ENCODE measurements around the gene TMEM81. TPM values are rescaled to one million over a fixed set of nuclear protein-coding genes. Genes with fewer than 3 reads are reported as not detected.

The TMEM81 gene
- total RNA-seq, 1 donor from 2014 or later = 3.1 TPM

DNA sequence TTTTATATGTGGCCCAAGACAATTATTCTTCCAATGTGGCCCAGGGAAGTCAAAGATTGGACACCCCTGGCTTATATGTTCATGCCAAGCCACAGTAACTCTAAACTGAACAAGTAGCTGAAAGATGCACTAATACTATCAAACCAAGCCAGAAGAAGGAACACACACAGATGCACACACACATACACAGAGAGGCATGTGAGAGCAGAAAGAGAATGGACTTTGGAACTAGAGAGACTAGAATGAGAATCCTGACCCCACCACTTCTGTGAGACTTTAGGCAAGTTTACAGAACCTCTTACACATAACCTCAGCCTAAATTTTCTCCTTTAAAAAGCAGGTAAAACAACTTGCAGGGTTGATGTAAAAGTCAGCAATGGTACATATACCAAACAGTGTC lies 11.2 kb upstream of the TMEM81 start:
- DNase-seq = no peak
- Histone ChIP-seq H3K9me3 (replicated peaks) (no peaks in the 10 kb centered on the region), H3K36me3 (peaks cover 97% of the 10 kb centered on the region), H3K4me1 (no peaks in the 10 kb centered on the region), H3K27ac (replicated peaks) (no peak overlapping the region), H3K27me3 (ENCODE audit: low read depth) (no peaks in the 10 kb centered on the region), H3K4me3 (no peak overlapping the region)
- intact Hi-C loops (cut with micrococcal nuclease) = no loop called here
- TF ChIP-seq, protein P1, sequence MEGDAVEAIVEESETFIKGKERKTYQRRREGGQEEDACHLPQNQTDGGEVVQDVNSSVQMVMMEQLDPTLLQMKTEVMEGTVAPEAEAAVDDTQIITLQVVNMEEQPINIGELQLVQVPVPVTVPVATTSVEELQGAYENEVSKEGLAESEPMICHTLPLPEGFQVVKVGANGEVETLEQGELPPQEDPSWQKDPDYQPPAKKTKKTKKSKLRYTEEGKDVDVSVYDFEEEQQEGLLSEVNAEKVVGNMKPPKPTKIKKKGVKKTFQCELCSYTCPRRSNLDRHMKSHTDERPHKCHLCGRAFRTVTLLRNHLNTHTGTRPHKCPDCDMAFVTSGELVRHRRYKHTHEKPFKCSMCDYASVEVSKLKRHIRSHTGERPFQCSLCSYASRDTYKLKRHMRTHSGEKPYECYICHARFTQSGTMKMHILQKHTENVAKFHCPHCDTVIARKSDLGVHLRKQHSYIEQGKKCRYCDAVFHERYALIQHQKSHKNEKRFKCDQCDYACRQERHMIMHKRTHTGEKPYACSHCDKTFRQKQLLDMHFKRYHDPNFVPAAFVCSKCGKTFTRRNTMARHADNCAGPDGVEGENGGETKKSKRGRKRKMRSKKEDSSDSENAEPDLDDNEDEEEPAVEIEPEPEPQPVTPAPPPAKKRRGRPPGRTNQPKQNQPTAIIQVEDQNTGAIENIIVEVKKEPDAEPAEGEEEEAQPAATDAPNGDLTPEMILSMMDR (IDR thresholded peaks at IDR 0.05; ENCODE audit: borderline replicate concordance) = no peak

DNA sequence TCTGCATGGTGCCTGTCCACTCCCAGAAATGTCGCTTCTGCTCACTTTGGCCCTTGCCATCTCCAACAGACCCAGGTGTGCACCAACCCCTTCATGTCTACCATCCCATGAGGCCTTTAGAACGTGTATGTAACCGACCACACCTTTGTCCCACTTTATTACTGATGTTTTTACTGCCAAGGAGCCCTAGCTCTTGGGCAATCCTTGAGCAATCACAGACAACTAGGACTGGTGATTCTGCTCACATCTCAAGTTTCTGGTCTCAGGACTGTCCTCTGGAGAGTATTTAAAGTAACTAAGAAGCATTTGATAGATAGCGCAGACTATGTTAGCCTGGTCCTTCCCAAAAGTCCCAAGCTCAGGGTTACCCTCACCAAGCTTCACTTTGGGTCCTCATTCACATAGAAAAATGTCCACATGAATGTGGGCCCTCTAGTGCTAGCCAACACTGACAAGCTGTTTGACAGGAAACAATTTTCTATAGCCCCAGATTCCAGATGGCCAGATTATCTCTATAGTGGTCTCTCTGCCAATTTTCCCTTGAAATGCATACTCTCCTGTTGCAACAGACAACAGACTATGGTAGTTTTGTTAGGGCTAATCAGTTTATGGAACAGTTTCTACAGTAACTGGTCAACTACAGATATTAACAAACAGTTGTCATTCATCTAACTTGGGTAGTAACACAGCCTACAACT lies 6.9 kb upstream of the TMEM81 start:
- DNase-seq = no peak

DNA sequence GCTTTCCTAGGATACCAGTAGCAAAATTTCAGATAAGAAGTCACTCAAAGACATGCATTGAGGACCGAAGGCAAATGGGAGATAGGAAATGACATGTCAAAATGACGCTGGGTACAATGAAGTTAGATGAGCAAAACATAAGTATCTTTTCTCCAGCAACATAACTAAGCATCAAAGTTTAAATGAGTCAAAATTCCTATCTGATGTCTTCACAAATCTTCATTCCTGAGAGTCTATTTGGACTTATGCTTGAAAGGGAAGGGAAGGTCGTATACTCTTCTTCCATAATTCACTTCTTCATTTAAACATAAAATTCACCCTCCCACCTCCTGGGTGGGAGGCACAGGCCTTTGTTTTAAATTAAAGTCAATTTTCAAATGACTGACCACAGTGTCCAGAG lies 4.1 kb upstream of the TMEM81 start:
- TF ChIP-seq, protein P1 (IDR thresholded peaks at IDR 0.05; ENCODE audit: borderline replicate concordance) = no peak
- no peaks in the 10 kb centered on the region for H3K9me3 ChIP-seq (replicated peaks)
- H3K27ac ChIP-seq (replicated peaks) = no peak overlapping the region
- H3K4me3 ChIP-seq = no peak overlapping the region
- peaks cover 96% of the 10 kb centered on the region for H3K36me3 ChIP-seq
- intact Hi-C loops (cut with micrococcal nuclease) = no loop called here
- no peak for DNase-seq
- H3K27me3 ChIP-seq (ENCODE audit: low read depth) = no peaks in the 10 kb centered on the region
- H3K4me1 ChIP-seq = no peaks in the 10 kb centered on the region

More for the DNA sequence above, 6.9 kb upstream of the TMEM81 start:
- no peak overlapping the region for H3K4me3 ChIP-seq
- H3K36me3 ChIP-seq = peaks cover 95% of the 10 kb centered on the region
- no peaks in the 10 kb centered on the region for H3K27me3 ChIP-seq (ENCODE audit: low read depth)
- TF ChIP-seq, protein P1 (IDR thresholded peaks at IDR 0.05; ENCODE audit: borderline replicate concordance) = no peak
- H3K9me3 ChIP-seq (replicated peaks) = no peaks in the 10 kb centered on the region
- no peaks in the 10 kb centered on the region for H3K4me1 ChIP-seq
- H3K27ac ChIP-seq (replicated peaks) = no peak overlapping the region
- intact Hi-C loops (cut with micrococcal nuclease) = no loop called here

DNA sequence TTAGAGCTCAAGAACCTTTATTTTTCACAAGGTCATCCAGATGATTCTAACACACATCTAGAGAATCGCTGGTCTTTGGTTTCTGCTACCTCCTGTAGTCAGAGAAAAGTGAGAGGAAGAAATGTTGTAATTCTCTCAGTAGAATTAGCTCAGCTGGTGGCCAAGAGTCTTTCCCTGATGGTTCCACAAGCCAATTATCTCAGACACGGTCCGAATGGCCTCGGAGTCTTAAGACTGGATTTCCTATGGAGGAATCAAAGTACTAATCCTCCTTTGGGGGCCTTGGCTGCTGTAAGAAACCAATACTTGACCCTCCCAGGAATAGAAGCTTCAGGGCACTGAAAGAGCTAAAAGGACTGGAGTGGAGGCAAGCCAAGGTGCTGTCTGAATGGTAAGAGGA lies 1.8 kb downstream of the TMEM81 start:
- Histone ChIP-seq H3K36me3 (peaks cover 44% of the 10 kb centered on the region), H3K4me1 (peaks cover 3% of the 10 kb centered on the region), H3K27ac (replicated peaks) (no peak overlapping the region), H3K9me3 (replicated peaks) (no peaks in the 10 kb centered on the region), H3K27me3 (ENCODE audit: low read depth) (no peaks in the 10 kb centered on the region), H3K4me3 (no peak overlapping the region)
- TF ChIP-seq, protein P1 (IDR thresholded peaks at IDR 0.05; ENCODE audit: borderline replicate concordance) = no peak
- intact Hi-C loops (cut with micrococcal nuclease) = no loop called here
- no peak for DNase-seq

DNA sequence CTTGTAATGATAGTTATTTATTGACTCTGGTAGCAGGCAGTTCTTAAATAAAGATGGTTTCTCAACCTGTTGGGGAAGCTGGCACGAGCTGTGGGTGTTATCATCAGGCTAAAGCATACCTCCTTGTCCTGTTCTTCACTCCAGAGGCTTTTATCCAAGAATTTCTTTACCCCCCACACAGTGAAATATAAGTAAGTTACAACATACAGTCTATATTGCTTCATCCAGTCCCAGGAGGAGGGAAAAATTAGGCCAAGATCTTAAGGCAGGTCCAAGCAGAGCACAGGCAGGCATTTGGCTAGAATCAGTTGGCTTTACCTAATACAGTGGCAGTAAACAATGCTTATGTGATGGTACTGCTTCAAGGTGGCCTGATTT lies 6.3 kb downstream of the TMEM81 start:
- DNase-seq = no peak
- H3K36me3 ChIP-seq = no peaks in the 10 kb centered on the region
- H3K4me1 ChIP-seq = peaks cover 14% of the 10 kb centered on the region
- no peaks in the 10 kb centered on the region for H3K27me3 ChIP-seq (ENCODE audit: low read depth)
- no peak overlapping the region for H3K4me3 ChIP-seq
- no peaks in the 10 kb centered on the region for H3K9me3 ChIP-seq (replicated peaks)
- H3K27ac ChIP-seq (replicated peaks) = no peak overlapping the region
- TF ChIP-seq, protein P1 (IDR thresholded peaks at IDR 0.05; ENCODE audit: borderline replicate concordance) = no peak
- intact Hi-C loops (cut with micrococcal nuclease) = no loop called here

All from left ventricle myocardium inferior (tissue), 1 donor.